MCF 10A (cell line): ENCODE data around the gene MAMDC4. TPM values are rescaled to one million over a fixed set of nuclear protein-coding genes. Genes with fewer than 3 reads are reported as not detected.

ENCODE experiments used
- BruUV-seq: library from RNA; stranded (reverse); fragments of 400-500 nt; replicated peaks from 2 replicates; lab custom pipeline; 2021; lab: Mats Ljungman, UMichigan
- CTCF ChIA-PET: fragments of 300-600 bp; sonication (Branson Sonifier 250); formaldehyde crosslinking; extraction: SDS; loops from one replicate; lab custom pipeline; 2021; ENCODE audit warnings: antibody characterized with exemption, inconsistent platforms; lab: Yijun Ruan, JAX
- POLR2A ChIA-PET: fragments of 300-600, 350-650 bp; sonication (Branson Sonifier 250); formaldehyde crosslinking; extraction: SDS; loops from one replicate; lab custom pipeline; 2020; ENCODE audit warnings: antibody characterized with exemption, inconsistent platforms; lab: Yijun Ruan, JAX
- DNase-seq: peaks from one replicate; pipeline ENCODE4 v3.0.0-alpha.2; 2018; ENCODE audit not compliant: unreplicated experiment
- H3K27ac Mint-ChIP-seq: one replicate; pipeline ENCODE4 v1.8.0; 2022; ENCODE audit warnings: mild to moderate bottlenecking, low read depth, mixed read lengths; ENCODE audit not compliant: unreplicated experiment
- H3K27me3 Mint-ChIP-seq: one replicate; pipeline ENCODE4 v1.8.0; 2022; ENCODE audit warnings: mixed read lengths; ENCODE audit not compliant: insufficient read depth, unreplicated experiment
- H3K36me3 Mint-ChIP-seq: one replicate; pipeline ENCODE4 v1.8.0; 2022; ENCODE audit warnings: mild to moderate bottlenecking, moderate library complexity, mixed read lengths; ENCODE audit not compliant: insufficient read depth, unreplicated experiment
- H3K4me1 Mint-ChIP-seq: one replicate; pipeline ENCODE4 v1.8.0; 2022; ENCODE audit warnings: mixed read lengths; ENCODE audit not compliant: insufficient read depth, unreplicated experiment
- H3K4me3 Mint-ChIP-seq: one replicate; pipeline ENCODE4 v1.8.0; 2022; ENCODE audit warnings: mild to moderate bottlenecking, moderate library complexity, mixed read lengths; ENCODE audit not compliant: unreplicated experiment
- H3K9me3 Mint-ChIP-seq: one replicate; pipeline ENCODE4 v1.8.0; 2022; ENCODE audit warnings: mixed read lengths; ENCODE audit not compliant: unreplicated experiment
- intact Hi-C: fragments of 100-400 bp; cut with micrococcal nuclease; formaldehyde crosslinking; loops from 2 replicates; pipeline ENCODE4 v1.14.1; 2022
- total RNA-seq: library from RNA; stranded (reverse); gene quantifications from 2 replicates; pipeline ENCODE4 v1.2.3, GENCODE V29; 2022
- TF ChIP-seq, protein P1 (sequence below): fragments of 200-600 bp; IDR thresholded peaks from one replicate; pipeline ENCODE4 v1.8.0; 2022; ENCODE audit warnings: antibody characterized with exemption, mild to moderate bottlenecking; ENCODE audit not compliant: unreplicated experiment

Gene MAMDC4
- total RNA-seq, 1 experiment from 2014 or later, result 14.1 TPM

DNA sequence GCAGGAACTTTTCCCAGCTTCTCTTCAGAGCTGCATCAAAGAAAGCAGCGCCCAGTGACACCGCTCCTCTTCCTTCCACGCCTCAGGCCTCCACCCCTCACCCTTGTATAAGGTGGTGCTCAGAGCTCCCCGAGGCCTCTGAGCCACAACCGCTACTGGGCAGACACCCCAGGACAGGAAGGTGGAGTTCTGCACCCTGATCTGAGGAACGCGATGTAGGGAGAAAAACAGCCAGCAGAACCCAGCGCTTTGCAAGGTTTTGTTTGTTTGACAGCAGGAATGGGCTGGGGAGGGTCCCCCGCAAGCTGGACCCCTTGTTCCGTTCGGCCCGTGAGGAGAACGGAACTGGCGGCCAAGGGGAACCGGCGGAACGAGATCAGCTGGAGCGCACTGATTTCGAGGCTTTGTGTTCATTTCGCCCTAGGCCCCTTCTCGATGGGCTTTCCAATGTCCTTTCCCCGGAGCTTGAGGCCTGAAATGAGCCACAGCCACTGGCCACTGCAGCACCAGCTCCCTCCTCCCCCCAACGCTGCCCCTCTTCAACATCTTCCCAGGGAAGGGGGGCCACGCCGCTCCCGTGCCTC is 9.8 kb downstream of the MAMDC4 start:
- ChIA-PET CTCF (interaction anchor here (0.6 kb wide), 1 partner anchor 74 kb away, joined by 4 read pairs; no protein-coding TSS in a partner anchor), POLR2A (interaction anchor here (0.7 to 2.3 kb wide), 4 partner anchors 12 to 361 kb away, joined by 3 to 7 read pairs (median 3); no protein-coding TSS in a partner anchor)
- TF ChIP-seq, protein P1, sequence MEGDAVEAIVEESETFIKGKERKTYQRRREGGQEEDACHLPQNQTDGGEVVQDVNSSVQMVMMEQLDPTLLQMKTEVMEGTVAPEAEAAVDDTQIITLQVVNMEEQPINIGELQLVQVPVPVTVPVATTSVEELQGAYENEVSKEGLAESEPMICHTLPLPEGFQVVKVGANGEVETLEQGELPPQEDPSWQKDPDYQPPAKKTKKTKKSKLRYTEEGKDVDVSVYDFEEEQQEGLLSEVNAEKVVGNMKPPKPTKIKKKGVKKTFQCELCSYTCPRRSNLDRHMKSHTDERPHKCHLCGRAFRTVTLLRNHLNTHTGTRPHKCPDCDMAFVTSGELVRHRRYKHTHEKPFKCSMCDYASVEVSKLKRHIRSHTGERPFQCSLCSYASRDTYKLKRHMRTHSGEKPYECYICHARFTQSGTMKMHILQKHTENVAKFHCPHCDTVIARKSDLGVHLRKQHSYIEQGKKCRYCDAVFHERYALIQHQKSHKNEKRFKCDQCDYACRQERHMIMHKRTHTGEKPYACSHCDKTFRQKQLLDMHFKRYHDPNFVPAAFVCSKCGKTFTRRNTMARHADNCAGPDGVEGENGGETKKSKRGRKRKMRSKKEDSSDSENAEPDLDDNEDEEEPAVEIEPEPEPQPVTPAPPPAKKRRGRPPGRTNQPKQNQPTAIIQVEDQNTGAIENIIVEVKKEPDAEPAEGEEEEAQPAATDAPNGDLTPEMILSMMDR, result no peak

GRCh38 chr9:136862849-136863622 is 10.9 kb downstream of the MAMDC4 start:
- DNase-seq, result no peak
- Mint-ChIP-seq H3K27ac (no peak overlapping the region), H3K4me3 (no peak overlapping the region), H3K27me3 (no peaks in the 10 kb centered on the region), H3K4me1 (peaks cover 6% of the 10 kb centered on the region), H3K9me3 (no peaks in the 10 kb centered on the region), H3K36me3 (peaks cover 36% of the 10 kb centered on the region)
- TF ChIP-seq, protein P1, result no peak
- POLR2A ChIA-PET, result no interaction called here
- no TSS peak for BruUV-seq
- intact Hi-C loops, result no loop called here
- CTCF ChIA-PET, result interaction anchor here (0.6 kb wide), 1 partner anchor 9 kb away, joined by 3 read pairs; no protein-coding TSS in a partner anchor

More for the DNA sequence above, 9.8 kb downstream of the MAMDC4 start:
- intact Hi-C loops, result no loop called here
- Mint-ChIP-seq H3K4me1 (peaks cover 6% of the 10 kb centered on the region), H3K27me3 (no peaks in the 10 kb centered on the region), H3K36me3 (peaks cover 36% of the 10 kb centered on the region), H3K27ac (no peak overlapping the region), H3K9me3 (no peaks in the 10 kb centered on the region), H3K4me3 (no peak overlapping the region)
- DNase-seq, result no peak
- no TSS peak for BruUV-seq

GRCh38 chr9:136863623-136864273 is 11.6 kb downstream of the MAMDC4 start:
- ChIA-PET POLR2A (interaction anchor here (1.2 kb wide), 1 partner anchor 8 kb away, joined by 3 read pairs; no protein-coding TSS in a partner anchor), CTCF (interaction anchor here (0.6 kb wide), 1 partner anchor 10 kb away, joined by 3 read pairs; no protein-coding TSS in a partner anchor)
- H3K27me3 Mint-ChIP-seq, result no peaks in the 10 kb centered on the region
- TF ChIP-seq, protein P1, result no peak
- intact Hi-C loops, result no loop called here
- H3K27ac Mint-ChIP-seq, result no peak overlapping the region
- H3K4me3 Mint-ChIP-seq, result no peak overlapping the region
- no peak for DNase-seq
- peaks cover 42% of the 10 kb centered on the region for H3K36me3 Mint-ChIP-seq
- H3K4me1 Mint-ChIP-seq, result peaks cover 6% of the 10 kb centered on the region
- no peaks in the 10 kb centered on the region for H3K9me3 Mint-ChIP-seq
- no TSS peak for BruUV-seq
